GM23338 (cell line): ENCODE measurements around the gene LIME1.

Experiments
- CREB1 ChIP-seq: fragments of 250-450 bp; sonication (Bioruptor Pico); IDR thresholded peaks from 2 replicates; pipeline ENCODE4 v1.5.0; 2020; ENCODE audit warnings: low read depth, mild to moderate bottlenecking, moderate library complexity
- CTCF ChIP-seq, 2 experiments: fragments of 200-600 bp in 1 of 2; sonication (generic) in 1 of 2; conservative IDR thresholded peaks; 2 replicates each; pipeline versions ENCODE4 v1.5.1 to v1.6.1; 2016 to 2017; ENCODE audit warnings: antibody characterized with exemption in 2 of 2, low read depth in 2 of 2, mild to moderate bottlenecking in 2 of 2, moderate library complexity in 1 of 2
- ETS1 ChIP-seq: IDR thresholded peaks from 2 replicates; pipeline ENCODE4 v1.6.1; 2016; ENCODE audit warnings: antibody characterized with exemption
- EZH2 ChIP-seq: fragments of 200-600 bp; sonication (generic); IDR thresholded peaks from one replicate; pipeline ENCODE4 v1.8.0; 2017; ENCODE audit warnings: antibody characterized with exemption, mild to moderate bottlenecking, low read depth; ENCODE audit not compliant: unreplicated experiment
- EZH2phosphoT487 ChIP-seq: fragments of 200-600 bp; sonication (generic); IDR thresholded peaks from one replicate; pipeline ENCODE4 v1.8.1; 2018; ENCODE audit warnings: antibody characterized with exemption; ENCODE audit not compliant: unreplicated experiment
- JUNB ChIP-seq: IDR thresholded peaks from one replicate; pipeline ENCODE4 v1.6.1; 2016; ENCODE audit warnings: antibody characterized with exemption; ENCODE audit not compliant: unreplicated experiment
- NANOG ChIP-seq: IDR thresholded peaks from 2 replicates; pipeline ENCODE4 v1.6.1; 2016; ENCODE audit warnings: antibody characterized with exemption, borderline replicate concordance
- POLR2AphosphoS5 ChIP-seq: IDR thresholded peaks from 2 replicates; pipeline ENCODE4 v1.6.1; 2016; ENCODE audit warnings: antibody characterized with exemption, low read depth
- REST ChIP-seq: IDR thresholded peaks from one replicate; pipeline ENCODE4 v1.6.1; 2018; ENCODE audit warnings: antibody characterized with exemption; ENCODE audit not compliant: unreplicated experiment
- STAT1 ChIP-seq: IDR thresholded peaks from one replicate; pipeline ENCODE4 v1.6.1; 2016; ENCODE audit warnings: antibody characterized with exemption; ENCODE audit not compliant: unreplicated experiment
- ZNF114 ChIP-seq: fragments of 250-450 bp; sonication (Bioruptor Pico); IDR thresholded peaks from 2 replicates; pipeline ENCODE4 v1.5.0; 2020; ENCODE audit warnings: mild to moderate bottlenecking, moderate library complexity
- ZNF331 ChIP-seq: fragments of 250-450 bp; sonication (Bioruptor Pico); IDR thresholded peaks from 2 replicates; pipeline ENCODE4 v1.5.0; 2020; ENCODE audit warnings: low read depth, mild to moderate bottlenecking, moderate library complexity
- ZNF462 ChIP-seq: fragments of 250-450 bp; sonication (Bioruptor Pico); IDR thresholded peaks from 2 replicates; pipeline ENCODE4 v1.5.0; 2020; ENCODE audit warnings: mild to moderate bottlenecking, moderate library complexity

GRCh38 chr20:63687419-63688178, 48.9 kb upstream of the LIME1 start:
- TF ChIP-seq EZH2phosphoT487: no peak
- no peak for TF ChIP-seq EZH2
- no peak for TF ChIP-seq CTCF (conservative IDR thresholded peaks at IDR 0.05; ENCODE audit: low read depth in 2 of 2)
- no peak for TF ChIP-seq REST
- TF ChIP-seq POLR2AphosphoS5: no peak
- no peak for TF ChIP-seq CREB1 (CRISPR knock-in tag)
- TF ChIP-seq NANOG: no peak
- TF ChIP-seq STAT1: no peak
- no peak for TF ChIP-seq ETS1
- no peak for TF ChIP-seq JUNB
- no peak for TF ChIP-seq ZNF114 (CRISPR knock-in tag)
- TF ChIP-seq ZNF331 (CRISPR knock-in tag): no peak
- no peak for TF ChIP-seq ZNF462 (CRISPR knock-in tag)
